ENCODE measurements around the gene HCRT. TPM values are rescaled to one million over a fixed set of nuclear protein-coding genes. Genes with fewer than 3 reads are reported as not detected.
A peak's percentile ranks its signal among the peaks of the same experiment; 100 is the strongest.
"Not testable (repeated sequence)": the region's sequence is repeated elsewhere in the genome, so short reads cannot be mapped to it uniquely, and the experiment has no call there.

Gene HCRT
- polyA plus RNA-seq, 2 of the 4 experiments (the other 2 are of a cell fraction), result 0.18 TPM; not detected in 1

DNA sequence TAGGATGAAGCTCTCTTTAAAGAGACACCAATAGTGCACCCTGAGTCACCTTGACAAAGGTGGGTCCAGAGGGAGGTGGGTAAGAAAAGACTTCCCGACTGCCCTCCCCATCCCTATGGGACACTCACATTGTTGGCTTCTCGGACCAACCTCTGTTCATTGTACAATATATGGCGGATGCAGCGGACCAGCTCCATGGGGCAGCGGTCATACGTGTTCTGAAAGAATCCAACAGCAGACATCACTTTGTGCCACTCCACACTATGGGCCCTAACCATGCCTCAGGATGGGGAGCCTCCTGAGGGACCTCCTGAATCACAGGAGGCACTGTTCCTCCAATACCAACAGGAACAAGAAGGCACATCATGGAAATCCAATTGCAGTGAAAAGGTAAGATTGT is 39.4 kb upstream of the HCRT start:
- DNase-seq (ENCODE audit: low read depth in 1 of 2, low spot score in 1 of 2), result no peak
- no peak for ATAC-seq
- TF ChIP-seq ZSCAN20 (CRISPR knock-in tag; IDR thresholded peaks at IDR 0.05) (no peak), PHF8 (IDR thresholded peaks at IDR 0.05; ENCODE audit: borderline replicate concordance, low read depth) (no peak), RARB (CRISPR knock-in tag; IDR thresholded peaks at IDR 0.05) (no peak)
- TF ChIP-seq, protein P1, sequence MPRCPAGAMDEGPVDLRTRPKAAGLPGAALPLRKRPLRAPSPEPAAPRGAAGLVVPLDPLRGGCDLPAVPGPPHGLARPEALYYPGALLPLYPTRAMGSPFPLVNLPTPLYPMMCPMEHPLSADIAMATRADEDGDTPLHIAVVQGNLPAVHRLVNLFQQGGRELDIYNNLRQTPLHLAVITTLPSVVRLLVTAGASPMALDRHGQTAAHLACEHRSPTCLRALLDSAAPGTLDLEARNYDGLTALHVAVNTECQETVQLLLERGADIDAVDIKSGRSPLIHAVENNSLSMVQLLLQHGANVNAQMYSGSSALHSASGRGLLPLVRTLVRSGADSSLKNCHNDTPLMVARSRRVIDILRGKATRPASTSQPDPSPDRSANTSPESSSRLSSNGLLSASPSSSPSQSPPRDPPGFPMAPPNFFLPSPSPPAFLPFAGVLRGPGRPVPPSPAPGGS (IDR thresholded peaks at IDR 0.05), result no peak
- no peaks in the 10 kb centered on the region for H3K9me3 ChIP-seq
- FAIRE-seq, result no peak
- H3K4me3 ChIP-seq, result no peak overlapping the region
- no peak overlapping the region for H3K4me2 ChIP-seq
- 98% methylated on average over 6 of the region's 6 CpGs for WGBS (ENCODE audit: missing lambda C conversion rate)
- H3K4me1 ChIP-seq, result peaks cover 17% of the 10 kb centered on the region; the same call in 2 of the 3 replicates
- H3K27ac ChIP-seq, result no peak overlapping the region
- ChIA-PET CTCF (interaction anchor here (1.6 to 4.4 kb wide), 6 partner anchors 11 to 180 kb away, joined by 3 to 26 read pairs (median 16); partner anchors contain the start of gene HCRT), POLR2A (no interaction called here)

GRCh38 chr17:42221886-42222745 is 36.9 kb upstream of the HCRT start:
- no peak overlapping the region for H3K27ac ChIP-seq
- peak; percentile 66 to 74 for DNase-seq (ENCODE audit: low read depth in 1 of 2, low spot score in 1 of 2)
- CTCF ChIA-PET, result interaction anchor here (0.6 to 4.4 kb wide), 59 partner anchors 9 to 396 kb away, joined by 3 to 34 read pairs (median 4); partner anchors contain the start of genes GHDC, HCRT, RAB5C and STAT5A
- TF ChIP-seq CTCF (IDR thresholded peaks at IDR 0.05), result peak; percentile 74
- peak; percentile 61 for TF ChIP-seq SMC3 (IDR thresholded peaks at IDR 0.05)
- no peak for TF ChIP-seq MAX (IDR thresholded peaks at IDR 0.05)
- no peak for TF ChIP-seq RNF2 (IDR thresholded peaks at IDR 0.05; ENCODE audit: borderline replicate concordance, low read depth)
- peak; percentile 74 to 81 for TF ChIP-seq RAD21 (conservative IDR thresholded peaks at IDR 0.05 in 1 of 2, IDR thresholded peaks at IDR 0.05 in 1 of 2)
- H3K9me3 ChIP-seq, result no peaks in the 10 kb centered on the region
- POLR2A ChIA-PET, result interaction anchor here (0.5 kb wide), 1 partner anchor 181 kb away, joined by 3 read pairs; no protein-coding TSS in a partner anchor
- no peaks in the 10 kb centered on the region for H3K4me1 ChIP-seq
- H3K4me3 ChIP-seq, result no peak overlapping the region
- ATAC-seq, result peak; percentile 87 to 92
- FAIRE-seq, result no peak
- no peak overlapping the region for H3K4me2 ChIP-seq
- WGBS (ENCODE audit: missing lambda C conversion rate), result 46% methylated on average over 3 of the region's 3 CpGs

- H3K27ac ChIP-seq; H3K9me3 ChIP-seq; FAIRE-seq; POLR2A ChIA-PET; DNase-seq (ENCODE audit: low read depth in 1 of 2, low spot score in 1 of 2); ATAC-seq; H3K4me3 ChIP-seq; H3K4me1 ChIP-seq; H3K4me2 ChIP-seq: not testable (repeated sequence)
- CTCF ChIA-PET, result interaction anchor here (1.0 kb wide), 1 partner anchor 10 kb away, joined by 4 read pairs; no protein-coding TSS in a partner anchor
- WGBS (ENCODE audit: missing lambda C conversion rate), result no CpG with 5 or more reads among the region's 17 CpGs
Observed at GRCh38 chr17:42219280-42219679, 34.0 kb upstream of the HCRT start.

DNA sequence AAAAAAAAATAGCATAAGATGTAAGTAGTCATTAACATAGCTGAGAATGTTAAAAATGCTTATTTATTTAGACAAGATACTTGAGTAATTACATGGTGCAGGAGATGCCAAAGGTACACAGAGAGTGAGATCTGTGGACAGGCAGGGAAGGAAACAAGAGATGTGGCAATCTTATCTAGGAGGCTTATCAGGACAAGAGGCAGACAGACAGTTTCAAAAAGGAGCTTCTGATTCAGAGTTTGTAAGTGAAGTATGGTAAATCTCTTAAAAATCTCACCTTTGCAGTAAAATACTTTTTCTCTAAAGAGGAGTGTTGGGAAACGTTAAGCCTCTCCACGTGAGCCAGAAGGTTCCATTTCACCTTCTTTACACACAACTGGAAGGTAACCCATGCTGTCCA is 28.9 kb upstream of the HCRT start:
- ATAC-seq, result no peak
- FAIRE-seq, result no peak
- no peak for DNase-seq (ENCODE audit: low read depth in 1 of 2, low spot score in 1 of 2)
- Histone ChIP-seq H3K4me3 (no peak overlapping the region), H3K9me3 (no peaks in the 10 kb centered on the region), H3K27ac (no peak overlapping the region), H3K4me1 (no peaks in the 10 kb centered on the region), H3K4me2 (no peak overlapping the region)
- WGBS (ENCODE audit: missing lambda C conversion rate), result 92% methylated on average over 2 of the region's 2 CpGs
- ChIA-PET CTCF (interaction anchor here (0.5 to 3.7 kb wide), 12 partner anchors 8 to 207 kb away, joined by 3 to 25 read pairs (median 3); no protein-coding TSS in a partner anchor), POLR2A (no interaction called here)
- TF ChIP-seq NPAS2 (CRISPR knock-in tag; IDR thresholded peaks at IDR 0.05; ENCODE audit: borderline replicate concordance) (no peak), KDM1A (IDR thresholded peaks at IDR 0.05; ENCODE audit: low read depth) (no peak), TFCP2L1 (CRISPR knock-in tag; IDR thresholded peaks at IDR 0.05) (no peak), POLR2A (IDR thresholded peaks at IDR 0.05; ENCODE audit: low read length) (no peak), ZNF302 (CRISPR knock-in tag; IDR thresholded peaks at IDR 0.05) (no peak), BHLHE40 (IDR thresholded peaks at IDR 0.05; ENCODE audit: low read depth, low read length) (no peak), POLR2AphosphoS2 (conservative IDR thresholded peaks at IDR 0.05; ENCODE audit: low read length) (no peak), CBX8 (IDR thresholded peaks at IDR 0.05) (no peak)
- TF ChIP-seq, protein P2, sequence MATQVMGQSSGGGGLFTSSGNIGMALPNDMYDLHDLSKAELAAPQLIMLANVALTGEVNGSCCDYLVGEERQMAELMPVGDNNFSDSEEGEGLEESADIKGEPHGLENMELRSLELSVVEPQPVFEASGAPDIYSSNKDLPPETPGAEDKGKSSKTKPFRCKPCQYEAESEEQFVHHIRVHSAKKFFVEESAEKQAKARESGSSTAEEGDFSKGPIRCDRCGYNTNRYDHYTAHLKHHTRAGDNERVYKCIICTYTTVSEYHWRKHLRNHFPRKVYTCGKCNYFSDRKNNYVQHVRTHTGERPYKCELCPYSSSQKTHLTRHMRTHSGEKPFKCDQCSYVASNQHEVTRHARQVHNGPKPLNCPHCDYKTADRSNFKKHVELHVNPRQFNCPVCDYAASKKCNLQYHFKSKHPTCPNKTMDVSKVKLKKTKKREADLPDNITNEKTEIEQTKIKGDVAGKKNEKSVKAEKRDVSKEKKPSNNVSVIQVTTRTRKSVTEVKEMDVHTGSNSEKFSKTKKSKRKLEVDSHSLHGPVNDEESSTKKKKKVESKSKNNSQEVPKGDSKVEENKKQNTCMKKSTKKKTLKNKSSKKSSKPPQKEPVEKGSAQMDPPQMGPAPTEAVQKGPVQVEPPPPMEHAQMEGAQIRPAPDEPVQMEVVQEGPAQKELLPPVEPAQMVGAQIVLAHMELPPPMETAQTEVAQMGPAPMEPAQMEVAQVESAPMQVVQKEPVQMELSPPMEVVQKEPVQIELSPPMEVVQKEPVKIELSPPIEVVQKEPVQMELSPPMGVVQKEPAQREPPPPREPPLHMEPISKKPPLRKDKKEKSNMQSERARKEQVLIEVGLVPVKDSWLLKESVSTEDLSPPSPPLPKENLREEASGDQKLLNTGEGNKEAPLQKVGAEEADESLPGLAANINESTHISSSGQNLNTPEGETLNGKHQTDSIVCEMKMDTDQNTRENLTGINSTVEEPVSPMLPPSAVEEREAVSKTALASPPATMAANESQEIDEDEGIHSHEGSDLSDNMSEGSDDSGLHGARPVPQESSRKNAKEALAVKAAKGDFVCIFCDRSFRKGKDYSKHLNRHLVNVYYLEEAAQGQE (IDR thresholded peaks at IDR 0.05), result no peak
- TF ChIP-seq, protein P3, sequence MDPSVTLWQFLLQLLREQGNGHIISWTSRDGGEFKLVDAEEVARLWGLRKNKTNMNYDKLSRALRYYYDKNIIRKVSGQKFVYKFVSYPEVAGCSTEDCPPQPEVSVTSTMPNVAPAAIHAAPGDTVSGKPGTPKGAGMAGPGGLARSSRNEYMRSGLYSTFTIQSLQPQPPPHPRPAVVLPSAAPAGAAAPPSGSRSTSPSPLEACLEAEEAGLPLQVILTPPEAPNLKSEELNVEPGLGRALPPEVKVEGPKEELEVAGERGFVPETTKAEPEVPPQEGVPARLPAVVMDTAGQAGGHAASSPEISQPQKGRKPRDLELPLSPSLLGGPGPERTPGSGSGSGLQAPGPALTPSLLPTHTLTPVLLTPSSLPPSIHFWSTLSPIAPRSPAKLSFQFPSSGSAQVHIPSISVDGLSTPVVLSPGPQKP (IDR thresholded peaks at IDR 0.05; ENCODE audit: low read depth, low read length), result no peak

Data from A549 (cell line).